ENCODE results near the gene P2RY2.

The P2RY2 gene

GRCh38 chr11:73192272-73192671 lies 25.8 kb upstream of the P2RY2 start:
- TF ChIP-seq ZFP3 (CRISPR knock-in tag; IDR thresholded peaks at IDR 0.05), result no peak
- TF ChIP-seq ZFP30 (CRISPR knock-in tag; IDR thresholded peaks at IDR 0.05), result no peak
- no peak for TF ChIP-seq TCF4 (CRISPR knock-in tag; IDR thresholded peaks at IDR 0.05; ENCODE audit: borderline replicate concordance)
- TF ChIP-seq, protein P1, sequence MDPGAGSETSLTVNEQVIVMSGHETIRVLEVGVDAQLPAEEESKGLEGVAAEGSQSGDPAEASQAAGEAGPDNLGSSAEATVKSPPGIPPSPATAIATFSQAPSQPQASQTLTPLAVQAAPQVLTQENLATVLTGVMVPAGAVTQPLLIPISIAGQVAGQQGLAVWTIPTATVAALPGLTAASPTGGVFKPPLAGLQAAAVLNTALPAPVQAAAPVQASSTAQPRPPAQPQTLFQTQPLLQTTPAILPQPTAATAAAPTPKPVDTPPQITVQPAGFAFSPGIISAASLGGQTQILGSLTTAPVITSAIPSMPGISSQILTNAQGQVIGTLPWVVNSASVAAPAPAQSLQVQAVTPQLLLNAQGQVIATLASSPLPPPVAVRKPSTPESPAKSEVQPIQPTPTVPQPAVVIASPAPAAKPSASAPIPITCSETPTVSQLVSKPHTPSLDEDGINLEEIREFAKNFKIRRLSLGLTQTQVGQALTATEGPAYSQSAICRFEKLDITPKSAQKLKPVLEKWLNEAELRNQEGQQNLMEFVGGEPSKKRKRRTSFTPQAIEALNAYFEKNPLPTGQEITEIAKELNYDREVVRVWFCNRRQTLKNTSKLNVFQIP (CRISPR knock-in tag; IDR thresholded peaks at IDR 0.05; ENCODE audit: borderline replicate concordance, low read depth), result no peak
- TF ChIP-seq CREB5 (CRISPR knock-in tag; IDR thresholded peaks at IDR 0.05; ENCODE audit: low read depth), result no peak
- no peak for TF ChIP-seq CSRNP3 (CRISPR knock-in tag; IDR thresholded peaks at IDR 0.05)
- no peak for ATAC-seq

- TF ChIP-seq, protein P2, sequence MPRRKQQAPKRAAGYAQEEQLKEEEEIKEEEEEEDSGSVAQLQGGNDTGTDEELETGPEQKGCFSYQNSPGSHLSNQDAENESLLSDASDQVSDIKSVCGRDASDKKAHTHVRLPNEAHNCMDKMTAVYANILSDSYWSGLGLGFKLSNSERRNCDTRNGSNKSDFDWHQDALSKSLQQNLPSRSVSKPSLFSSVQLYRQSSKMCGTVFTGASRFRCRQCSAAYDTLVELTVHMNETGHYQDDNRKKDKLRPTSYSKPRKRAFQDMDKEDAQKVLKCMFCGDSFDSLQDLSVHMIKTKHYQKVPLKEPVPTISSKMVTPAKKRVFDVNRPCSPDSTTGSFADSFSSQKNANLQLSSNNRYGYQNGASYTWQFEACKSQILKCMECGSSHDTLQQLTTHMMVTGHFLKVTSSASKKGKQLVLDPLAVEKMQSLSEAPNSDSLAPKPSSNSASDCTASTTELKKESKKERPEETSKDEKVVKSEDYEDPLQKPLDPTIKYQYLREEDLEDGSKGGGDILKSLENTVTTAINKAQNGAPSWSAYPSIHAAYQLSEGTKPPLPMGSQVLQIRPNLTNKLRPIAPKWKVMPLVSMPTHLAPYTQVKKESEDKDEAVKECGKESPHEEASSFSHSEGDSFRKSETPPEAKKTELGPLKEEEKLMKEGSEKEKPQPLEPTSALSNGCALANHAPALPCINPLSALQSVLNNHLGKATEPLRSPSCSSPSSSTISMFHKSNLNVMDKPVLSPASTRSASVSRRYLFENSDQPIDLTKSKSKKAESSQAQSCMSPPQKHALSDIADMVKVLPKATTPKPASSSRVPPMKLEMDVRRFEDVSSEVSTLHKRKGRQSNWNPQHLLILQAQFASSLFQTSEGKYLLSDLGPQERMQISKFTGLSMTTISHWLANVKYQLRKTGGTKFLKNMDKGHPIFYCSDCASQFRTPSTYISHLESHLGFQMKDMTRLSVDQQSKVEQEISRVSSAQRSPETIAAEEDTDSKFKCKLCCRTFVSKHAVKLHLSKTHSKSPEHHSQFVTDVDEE (CRISPR knock-in tag; IDR thresholded peaks at IDR 0.05), result no peak
- no peak for TF ChIP-seq CSDC2 (CRISPR knock-in tag; IDR thresholded peaks at IDR 0.05)
- TF ChIP-seq CREB5 (CRISPR knock-in tag; IDR thresholded peaks at IDR 0.05; ENCODE audit: low read depth), result no peak
- no peak for TF ChIP-seq PATZ1 (CRISPR knock-in tag; IDR thresholded peaks at IDR 0.05; ENCODE audit: borderline replicate concordance)
- TF ChIP-seq TCF4 (CRISPR knock-in tag; IDR thresholded peaks at IDR 0.05; ENCODE audit: borderline replicate concordance), result no peak
- TF ChIP-seq OSR1 (CRISPR knock-in tag; IDR thresholded peaks at IDR 0.05), result no peak
- TF ChIP-seq ZFP3 (CRISPR knock-in tag; IDR thresholded peaks at IDR 0.05), result no peak
- TF ChIP-seq ARNTL (CRISPR knock-in tag; IDR thresholded peaks at IDR 0.05; ENCODE audit: borderline replicate concordance, low read depth), result no peak
- no peak for TF ChIP-seq ZFP30 (CRISPR knock-in tag; IDR thresholded peaks at IDR 0.05)
- TF ChIP-seq CSRNP3 (CRISPR knock-in tag; IDR thresholded peaks at IDR 0.05), result no peak
- TF ChIP-seq ZNF565 (CRISPR knock-in tag; conservative IDR thresholded peaks at IDR 0.05; ENCODE audit: low read depth), result no peak
- no peak for TF ChIP-seq RARB (CRISPR knock-in tag; IDR thresholded peaks at IDR 0.05)
- TF ChIP-seq ZNF8 (CRISPR knock-in tag; IDR thresholded peaks at IDR 0.05), result no peak
- TF ChIP-seq, protein P1 (CRISPR knock-in tag; IDR thresholded peaks at IDR 0.05; ENCODE audit: borderline replicate concordance, low read depth), result no peak
- TF ChIP-seq ZC3H10 (CRISPR knock-in tag; IDR thresholded peaks at IDR 0.05), result no peak
- TF ChIP-seq TOX (CRISPR knock-in tag; IDR thresholded peaks at IDR 0.05; ENCODE audit: borderline replicate concordance), result no peak
- TF ChIP-seq GLIS3 (CRISPR knock-in tag; IDR thresholded peaks at IDR 0.05), result no peak
- TF ChIP-seq BACH2 (CRISPR knock-in tag; IDR thresholded peaks at IDR 0.05; ENCODE audit: borderline replicate concordance), result no peak
- no peak for TF ChIP-seq PPARA (CRISPR knock-in tag; IDR thresholded peaks at IDR 0.05; ENCODE audit: borderline replicate concordance)
- ATAC-seq, result no peak
These were observed 24.6 kb upstream of the P2RY2 start for GRCh38 chr11:73193251-73194033.
